Dermis microvascular lymphatic vessel endothelial cell (primary cell): Measurements from ENCODE around the gene USP5. TPM values are rescaled to one million over a fixed set of nuclear protein-coding genes. Genes with fewer than 3 reads are reported as not detected.

Experiments
- DNase-seq, 2 donors: peaks; one replicate each; pipeline versions ENCODE4 v3.0.0 to v3.0.0-alpha.2; 2010; ENCODE audit warnings: low read depth in 2 of 2
- total RNA-seq: library from RNA; depleted of rRNA; stranded (reverse); fragments of >200 nt; gene quantifications from 2 replicates; pipeline ENCODE4 v1.2.1, GENCODE V29; 2014

USP5 gene
- 82.5 and 83.7 TPM in 2 replicates for total RNA-seq

- DNase-seq: peak; percentile 99 to 100
Observed at GRCh38 chr12:6851921-6852650, at the start of gene USP5. Gene USP5, plus strand, starts transcription at chr12:6852150. Its CDS starts 30 bp downstream, at chr12:6852180.

- no peak for DNase-seq
Observed at GRCh38 chr12:6807170-6807569, 44.8 kb upstream of the USP5 start.

- DNase-seq: no peak
Observed at GRCh38 chr12:6809056-6809455, 42.9 kb upstream of the USP5 start.

GRCh38 chr12:6810758-6811157 is 41.2 kb upstream of the USP5 start:
- no peak for DNase-seq

- no peak for DNase-seq
Observed at GRCh38 chr12:6813363-6813762, 38.6 kb upstream of the USP5 start.

- no peak for DNase-seq
Observed at GRCh38 chr12:6816598-6816997, 35.4 kb upstream of the USP5 start.

GRCh38 chr12:6817098-6817497 is 34.9 kb upstream of the USP5 start:
- no peak for DNase-seq

DNA sequence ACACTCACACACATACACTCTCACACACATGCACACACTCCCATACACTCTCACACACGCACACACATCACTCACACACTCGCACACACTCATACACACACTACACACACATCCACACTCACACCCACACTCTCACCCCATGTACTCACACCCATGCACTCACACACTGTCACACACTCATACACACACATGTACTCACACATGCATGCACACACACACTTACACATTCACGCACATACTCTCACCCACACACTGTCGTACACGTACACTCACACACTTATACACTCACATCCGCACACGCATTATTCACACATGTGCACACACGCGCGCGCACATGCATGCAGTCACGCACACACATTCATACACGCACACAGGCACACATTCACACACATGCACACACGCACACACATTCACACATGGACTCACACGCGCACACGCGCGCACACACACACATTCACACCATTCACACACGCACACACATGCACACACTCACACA is 34.2 kb upstream of the USP5 start:
- DNase-seq: no peak

GRCh38 chr12:6818222-6818621 is 33.7 kb upstream of the USP5 start:
- DNase-seq: no peak

GRCh38 chr12:6818645-6819044 is 33.3 kb upstream of the USP5 start:
- DNase-seq: no peak

DNA sequence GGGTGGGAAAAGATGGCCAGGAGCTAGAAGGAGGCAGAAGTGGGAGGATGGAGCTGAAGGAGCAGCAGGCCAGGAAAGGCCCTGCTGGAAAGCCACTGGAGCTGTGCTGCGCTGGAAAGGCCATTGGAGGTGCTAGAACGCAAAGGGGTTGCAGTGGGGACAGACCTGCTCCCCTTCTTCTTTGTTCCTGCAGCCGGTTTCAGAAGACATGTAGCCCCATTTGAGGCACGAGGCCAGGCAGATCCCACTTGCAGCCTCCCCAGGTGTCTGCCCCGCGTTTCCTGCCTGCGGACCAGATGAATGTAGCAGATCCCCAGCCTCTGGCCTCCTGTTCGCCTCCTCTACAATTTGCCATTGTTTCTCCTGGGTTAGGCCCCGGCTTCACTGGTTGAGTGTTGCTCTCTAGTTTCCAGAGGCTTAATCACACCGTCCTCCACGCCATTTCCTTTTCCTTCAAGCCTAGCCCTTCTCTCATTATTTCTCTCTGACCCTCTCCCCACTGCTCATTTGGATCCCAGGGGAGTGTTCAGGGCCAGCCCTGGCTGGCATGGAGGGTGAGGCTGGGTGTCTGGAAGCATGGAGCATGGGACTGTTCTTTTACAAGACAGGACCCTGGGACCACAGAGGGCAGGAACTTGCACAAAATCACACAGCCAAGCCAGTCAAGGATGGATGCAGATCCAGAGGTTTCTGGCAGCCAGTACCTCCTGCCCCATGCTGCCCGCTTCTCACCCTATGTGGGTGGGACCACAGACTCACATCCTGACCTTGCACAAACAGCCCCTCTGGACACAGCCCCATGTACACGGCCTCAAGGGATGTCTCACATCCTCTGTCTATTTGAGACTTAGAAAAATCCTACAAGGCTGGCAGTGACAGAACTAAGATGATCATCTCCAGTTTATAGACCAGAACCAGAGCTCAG is 32.6 kb upstream of the USP5 start:
- DNase-seq: peak in 1 of 2 donors; percentile 26

DNA sequence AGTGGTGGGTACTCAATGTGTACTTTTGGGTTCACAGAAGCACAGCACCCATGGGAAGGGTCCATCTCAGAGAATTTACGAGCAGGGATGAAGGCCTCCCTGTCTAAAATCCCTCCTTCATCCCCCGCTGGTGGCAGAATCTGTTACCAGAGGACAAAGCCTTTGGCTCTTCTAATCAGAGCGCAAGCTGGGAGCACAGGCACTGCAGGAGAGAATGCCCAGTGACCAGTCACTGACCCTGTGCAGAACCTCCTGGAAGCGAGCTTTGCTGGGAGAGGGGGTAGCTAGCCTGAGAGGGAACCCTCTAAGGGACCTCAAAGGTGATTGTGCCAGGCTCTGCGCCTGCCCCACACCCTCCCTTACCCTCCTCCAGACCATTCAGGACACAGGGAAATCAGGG is 31.8 kb upstream of the USP5 start:
- no peak for DNase-seq

DNA sequence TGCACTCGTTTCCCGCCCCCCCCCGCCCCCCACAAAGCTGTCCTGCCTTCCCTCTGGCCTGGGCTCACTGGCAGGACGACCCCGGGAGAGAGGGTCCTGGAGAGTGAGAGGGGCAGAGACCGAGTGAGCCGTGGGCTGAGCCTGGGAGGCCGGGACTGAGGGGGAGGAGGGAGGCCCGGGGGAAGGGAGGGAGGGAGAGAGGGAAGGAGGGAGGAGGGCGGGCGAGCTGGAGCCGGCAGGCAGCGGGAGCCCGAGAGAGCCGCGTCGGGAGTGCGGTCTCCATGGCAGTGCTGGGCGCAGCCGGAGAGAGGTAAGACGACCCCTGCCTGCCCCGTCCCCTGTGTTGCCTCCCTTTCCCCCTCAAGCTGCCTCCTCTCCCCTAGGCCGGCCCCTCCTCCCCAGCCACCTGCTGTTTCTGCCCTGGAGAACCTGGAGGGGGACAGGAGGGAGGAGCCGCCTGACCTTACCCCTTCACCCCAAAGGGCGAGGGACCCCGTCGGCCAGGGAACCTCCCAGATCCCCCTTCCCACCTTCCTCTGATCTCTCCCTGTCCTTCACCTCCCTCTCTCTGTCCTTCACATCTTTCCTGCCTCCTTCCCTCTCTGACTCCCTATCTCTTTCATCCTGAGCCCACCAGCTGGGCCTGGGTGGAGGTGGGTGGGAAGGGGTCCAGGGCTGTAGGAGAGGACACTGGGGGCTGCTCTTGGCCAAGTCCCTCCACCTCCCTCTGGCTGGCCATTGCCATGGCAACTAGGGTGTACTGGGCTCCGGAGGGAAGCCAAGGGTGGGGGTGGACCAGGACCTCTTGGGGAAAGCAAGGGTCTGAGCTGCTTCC is 30.1 kb upstream of the USP5 start, which contains the start of gene GPR162:
GPR162 (plus strand) TSS at position 231 of the 835 bp plus-strand sequence. CDS start 2,078 bp downstream, outside the sequence.
- peak in 1 of 2 donors; percentile 59 for DNase-seq

- DNase-seq: no peak
Observed at GRCh38 chr12:6822426-6823135, 29.4 kb upstream of the USP5 start.

- no peak for DNase-seq
Observed at GRCh38 chr12:6823182-6824084, 28.5 kb upstream of the USP5 start.

DNA sequence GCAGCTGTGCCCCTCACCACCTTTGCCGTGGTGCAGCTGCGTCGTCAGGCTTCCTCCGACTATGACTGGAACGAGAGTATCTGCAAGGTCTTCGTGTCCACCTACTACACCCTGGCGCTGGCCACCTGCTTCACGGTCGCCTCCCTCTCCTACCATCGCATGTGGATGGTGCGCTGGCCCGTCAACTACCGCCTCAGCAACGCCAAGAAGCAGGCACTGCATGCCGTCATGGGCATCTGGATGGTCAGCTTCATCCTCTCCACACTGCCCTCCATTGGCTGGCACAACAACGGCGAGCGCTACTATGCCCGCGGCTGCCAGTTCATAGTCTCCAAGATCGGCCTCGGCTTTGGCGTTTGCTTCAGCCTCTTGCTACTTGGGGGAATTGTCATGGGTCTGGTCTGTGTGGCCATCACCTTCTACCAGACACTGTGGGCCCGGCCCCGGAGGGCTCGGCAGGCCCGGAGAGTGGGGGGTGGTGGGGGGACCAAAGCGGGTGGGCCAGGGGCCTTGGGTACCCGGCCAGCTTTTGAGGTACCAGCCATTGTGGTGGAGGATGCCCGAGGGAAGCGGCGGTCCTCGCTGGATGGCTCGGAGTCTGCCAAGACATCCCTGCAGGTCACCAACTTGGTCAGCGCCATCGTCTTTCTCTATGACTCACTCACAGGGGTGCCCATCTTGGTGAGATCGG is 27.7 kb upstream of the USP5 start:
- no peak for DNase-seq

DNA sequence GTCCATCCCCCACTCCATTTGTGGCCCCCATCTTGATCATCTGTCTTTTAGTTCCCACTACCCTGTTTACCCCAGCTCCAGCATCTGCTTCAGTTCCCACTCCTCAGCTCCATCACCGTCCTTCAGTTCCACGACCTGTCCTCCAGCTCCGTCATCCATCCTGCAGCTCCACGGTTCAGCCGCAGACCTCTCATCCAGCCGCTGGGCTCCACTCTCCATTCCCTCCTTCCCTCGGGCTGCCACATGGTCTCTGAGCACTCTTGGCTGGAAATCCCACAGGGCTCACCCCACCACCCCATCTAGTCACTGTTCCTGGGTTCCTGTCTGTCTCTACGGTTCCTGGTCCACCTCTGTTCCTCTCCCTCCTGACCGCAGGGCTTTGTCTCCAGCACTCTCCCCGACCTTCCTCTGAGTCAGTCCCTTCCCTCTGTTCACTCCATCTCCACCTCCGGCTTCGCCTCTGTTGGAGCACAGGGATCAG is 27.0 kb upstream of the USP5 start:
- peak in 1 of 2 donors; percentile 34 for DNase-seq

DNA sequence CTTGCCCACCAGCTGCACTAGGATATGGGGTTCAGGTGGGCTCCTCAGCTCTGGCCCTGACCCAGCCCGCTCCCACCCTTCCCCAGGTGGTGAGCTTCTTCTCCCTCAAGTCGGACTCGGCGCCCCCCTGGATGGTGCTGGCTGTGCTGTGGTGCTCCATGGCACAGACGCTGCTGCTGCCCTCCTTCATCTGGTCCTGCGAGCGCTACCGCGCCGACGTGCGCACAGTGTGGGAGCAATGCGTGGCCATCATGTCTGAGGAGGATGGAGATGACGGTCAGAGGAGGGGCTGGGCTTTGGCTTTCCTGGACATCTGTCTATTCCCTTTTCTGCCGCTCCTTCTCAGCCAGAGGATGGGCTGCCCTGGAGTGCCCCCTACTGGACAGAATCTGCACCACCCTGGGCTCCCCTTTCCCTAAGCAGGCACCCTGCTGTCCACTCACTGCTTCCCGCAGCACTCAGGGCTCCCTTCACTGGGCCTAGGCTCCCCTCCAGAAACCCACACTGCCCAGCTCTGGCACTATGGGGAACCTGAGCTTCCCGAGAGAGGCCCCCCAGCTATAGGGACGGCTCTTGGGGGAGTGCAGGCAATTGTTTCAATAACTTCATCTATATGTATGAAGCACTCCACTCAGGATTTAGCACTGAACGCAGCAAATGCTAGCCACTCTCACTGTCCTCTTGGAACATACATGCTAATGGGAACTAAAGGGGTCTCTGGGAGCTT is 26.4 kb upstream of the USP5 start:
- peak; percentile 50 to 85 for DNase-seq
